ENCODE measurements around the gene SLC1A2.

Gene SLC1A2

GRCh38 chr11:35275786-35276170 lies 143.6 kb downstream of the SLC1A2 start:
- intact Hi-C loops (cut with micrococcal nuclease) = no loop called here
- no peaks in the 10 kb centered on the region for H3K9me3 Mint-ChIP-seq
- H3K4me3 Mint-ChIP-seq = no peak overlapping the region
- H3K27me3 Mint-ChIP-seq = no peaks in the 10 kb centered on the region
- H3K27ac Mint-ChIP-seq = peak overlapping the region; percentile 7
- H3K36me3 Mint-ChIP-seq (ENCODE audit: low read depth) = no peaks in the 10 kb centered on the region
- H3K4me1 Mint-ChIP-seq (ENCODE audit: low read depth) = peaks cover 71% of the 10 kb centered on the region

- Mint-ChIP-seq H3K27ac (peak overlapping the region; percentile 7), H3K9me3 (no peaks in the 10 kb centered on the region), H3K4me1 (ENCODE audit: low read depth) (peaks cover 69% of the 10 kb centered on the region), H3K4me3 (no peak overlapping the region), H3K27me3 (no peaks in the 10 kb centered on the region), H3K36me3 (ENCODE audit: low read depth) (no peaks in the 10 kb centered on the region)
- intact Hi-C loops (cut with micrococcal nuclease) = no loop called here
Measured at GRCh38 chr11:35274909-35275785, 144.2 kb downstream of the SLC1A2 start.

- Mint-ChIP-seq H3K27ac (peak overlapping the region; percentile 45), H3K27me3 (no peaks in the 10 kb centered on the region), H3K4me3 (no peak overlapping the region), H3K4me1 (ENCODE audit: low read depth) (peaks cover 64% of the 10 kb centered on the region), H3K9me3 (no peaks in the 10 kb centered on the region), H3K36me3 (ENCODE audit: low read depth) (no peaks in the 10 kb centered on the region)
- intact Hi-C loops (cut with micrococcal nuclease) = no loop called here
Measured at GRCh38 chr11:35272391-35272902, 146.9 kb downstream of the SLC1A2 start.

- Mint-ChIP-seq H3K36me3 (ENCODE audit: low read depth) (no peaks in the 10 kb centered on the region), H3K4me1 (ENCODE audit: low read depth) (peaks cover 65% of the 10 kb centered on the region), H3K4me3 (no peak overlapping the region), H3K27me3 (no peaks in the 10 kb centered on the region), H3K27ac (peak overlapping the region; percentile 45), H3K9me3 (no peaks in the 10 kb centered on the region)
- intact Hi-C loops (cut with micrococcal nuclease) = no loop called here
Measured at GRCh38 chr11:35271031-35271430, 148.3 kb downstream of the SLC1A2 start.

- Mint-ChIP-seq H3K9me3 (no peaks in the 10 kb centered on the region), H3K4me1 (ENCODE audit: low read depth) (peaks cover 64% of the 10 kb centered on the region), H3K27me3 (no peaks in the 10 kb centered on the region), H3K36me3 (ENCODE audit: low read depth) (no peaks in the 10 kb centered on the region), H3K4me3 (no peak overlapping the region), H3K27ac (no peak overlapping the region)
- intact Hi-C loops (cut with micrococcal nuclease) = no loop called here
Measured at GRCh38 chr11:35270342-35270741, 149.0 kb downstream of the SLC1A2 start.

GRCh38 chr11:35267504-35267903 lies 151.9 kb downstream of the SLC1A2 start:
- no peak overlapping the region for H3K4me3 Mint-ChIP-seq
- H3K27ac Mint-ChIP-seq = no peak overlapping the region
- no peaks in the 10 kb centered on the region for H3K9me3 Mint-ChIP-seq
- intact Hi-C loops (cut with micrococcal nuclease) = no loop called here
- H3K27me3 Mint-ChIP-seq = no peaks in the 10 kb centered on the region
- H3K4me1 Mint-ChIP-seq (ENCODE audit: low read depth) = peaks cover 41% of the 10 kb centered on the region
- no peaks in the 10 kb centered on the region for H3K36me3 Mint-ChIP-seq (ENCODE audit: low read depth)

- Mint-ChIP-seq H3K9me3 (no peaks in the 10 kb centered on the region), H3K36me3 (ENCODE audit: low read depth) (no peaks in the 10 kb centered on the region), H3K4me3 (no peak overlapping the region), H3K27me3 (no peaks in the 10 kb centered on the region), H3K4me1 (ENCODE audit: low read depth) (peaks cover 38% of the 10 kb centered on the region), H3K27ac (no peak overlapping the region)
- intact Hi-C loops (cut with micrococcal nuclease) = no loop called here
Measured at GRCh38 chr11:35265755-35266454, 153.5 kb downstream of the SLC1A2 start.

- no peaks in the 10 kb centered on the region for H3K9me3 Mint-ChIP-seq
- no peaks in the 10 kb centered on the region for H3K27me3 Mint-ChIP-seq
- peaks cover 28% of the 10 kb centered on the region for H3K4me1 Mint-ChIP-seq (ENCODE audit: low read depth)
- H3K4me3 Mint-ChIP-seq = no peak overlapping the region
- H3K36me3 Mint-ChIP-seq (ENCODE audit: low read depth) = no peaks in the 10 kb centered on the region
- H3K27ac Mint-ChIP-seq = no peak overlapping the region
- intact Hi-C loops (cut with micrococcal nuclease) = no loop called here
Measured at GRCh38 chr11:35262735-35263134, 156.6 kb downstream of the SLC1A2 start.

GRCh38 chr11:35262056-35262455 lies 157.3 kb downstream of the SLC1A2 start:
- H3K9me3 Mint-ChIP-seq = no peaks in the 10 kb centered on the region
- H3K27ac Mint-ChIP-seq = no peak overlapping the region
- peaks cover 28% of the 10 kb centered on the region for H3K4me1 Mint-ChIP-seq (ENCODE audit: low read depth)
- no peaks in the 10 kb centered on the region for H3K27me3 Mint-ChIP-seq
- H3K4me3 Mint-ChIP-seq = no peak overlapping the region
- intact Hi-C loops (cut with micrococcal nuclease) = no loop called here
- H3K36me3 Mint-ChIP-seq (ENCODE audit: low read depth) = no peaks in the 10 kb centered on the region

- no peaks in the 10 kb centered on the region for H3K27me3 Mint-ChIP-seq
Measured at GRCh38 chr11:35261197-35261596, 158.2 kb downstream of the SLC1A2 start.

GRCh38 chr11:35260342-35260985 lies 158.9 kb downstream of the SLC1A2 start:
- intact Hi-C loops (cut with micrococcal nuclease) = no loop called here
- no peaks in the 10 kb centered on the region for H3K9me3 Mint-ChIP-seq
- H3K4me1 Mint-ChIP-seq (ENCODE audit: low read depth) = peaks cover 18% of the 10 kb centered on the region
- H3K4me3 Mint-ChIP-seq = no peak overlapping the region
- no peaks in the 10 kb centered on the region for H3K27me3 Mint-ChIP-seq
- H3K27ac Mint-ChIP-seq = no peak overlapping the region
- no peaks in the 10 kb centered on the region for H3K36me3 Mint-ChIP-seq (ENCODE audit: low read depth)

More at GRCh38 chr11:35261197-35261596, 158.2 kb downstream of the SLC1A2 start:
- no peaks in the 10 kb centered on the region for H3K9me3 Mint-ChIP-seq
- peaks cover 25% of the 10 kb centered on the region for H3K4me1 Mint-ChIP-seq (ENCODE audit: low read depth)
- no peak overlapping the region for H3K27ac Mint-ChIP-seq
- no peaks in the 10 kb centered on the region for H3K36me3 Mint-ChIP-seq (ENCODE audit: low read depth)
- intact Hi-C loops (cut with micrococcal nuclease) = no loop called here
- no peak overlapping the region for H3K4me3 Mint-ChIP-seq

GRCh38 chr11:35259529-35259928 lies 159.8 kb downstream of the SLC1A2 start:
- Mint-ChIP-seq H3K4me3 (no peak overlapping the region), H3K27me3 (no peaks in the 10 kb centered on the region), H3K4me1 (ENCODE audit: low read depth) (peaks cover 17% of the 10 kb centered on the region), H3K36me3 (ENCODE audit: low read depth) (no peaks in the 10 kb centered on the region), H3K9me3 (no peaks in the 10 kb centered on the region), H3K27ac (no peak overlapping the region)
- intact Hi-C loops (cut with micrococcal nuclease) = no loop called here

- intact Hi-C loops (cut with micrococcal nuclease) = no loop called here
- no peaks in the 10 kb centered on the region for H3K9me3 Mint-ChIP-seq
- no peaks in the 10 kb centered on the region for H3K27me3 Mint-ChIP-seq
Measured at GRCh38 chr11:35257281-35257680, 162.1 kb downstream of the SLC1A2 start.

GRCh38 chr11:35256296-35256695 lies 163.1 kb downstream of the SLC1A2 start:
- intact Hi-C loops (cut with micrococcal nuclease) = no loop called here
- peaks cover 5% of the 10 kb centered on the region for H3K4me1 Mint-ChIP-seq (ENCODE audit: low read depth)

More at GRCh38 chr11:35257281-35257680, 162.1 kb downstream of the SLC1A2 start:
- Mint-ChIP-seq H3K27ac (peak overlapping the region; percentile 30), H3K36me3 (ENCODE audit: low read depth) (no peaks in the 10 kb centered on the region), H3K4me3 (no peak overlapping the region), H3K4me1 (ENCODE audit: low read depth) (peaks cover 15% of the 10 kb centered on the region)

More at GRCh38 chr11:35256296-35256695, 163.1 kb downstream of the SLC1A2 start:
- Mint-ChIP-seq H3K36me3 (ENCODE audit: low read depth) (no peaks in the 10 kb centered on the region), H3K4me3 (no peak overlapping the region), H3K27me3 (no peaks in the 10 kb centered on the region), H3K27ac (no peak overlapping the region), H3K9me3 (no peaks in the 10 kb centered on the region)

Data from dendritic cell treated with granulocyte-macrophage colony-stimulating factor and Interleukin-4, amounts not matched to agents 40 ng/mL and 50 ng/mL, for 4 days (primary cell).